ENCODE data around the gene CSF1R. TPM values are rescaled to one million over a fixed set of nuclear protein-coding genes. Genes with fewer than 3 reads are reported as not detected.
A peak's percentile ranks its signal among the peaks of the same experiment; 100 is the strongest.

The CSF1R gene
- total RNA-seq, 2 donors from 2014 or later, result not detected

- Mint-ChIP-seq H3K27ac (no peak overlapping the region), H3K27me3 (ENCODE audit: insufficient read depth) (peaks cover 8% of the 10 kb centered on the region)
- 94 to 97% methylated on average over 11 to 14 of the region's 14 CpGs for WGBS, 2 experiments (ENCODE audit: insufficient coverage in 1 of 2, insufficient read length in 1 of 2)
Measured at GRCh38 chr5:150121448-150122157, 35.2 kb upstream of the CSF1R start.

DNA sequence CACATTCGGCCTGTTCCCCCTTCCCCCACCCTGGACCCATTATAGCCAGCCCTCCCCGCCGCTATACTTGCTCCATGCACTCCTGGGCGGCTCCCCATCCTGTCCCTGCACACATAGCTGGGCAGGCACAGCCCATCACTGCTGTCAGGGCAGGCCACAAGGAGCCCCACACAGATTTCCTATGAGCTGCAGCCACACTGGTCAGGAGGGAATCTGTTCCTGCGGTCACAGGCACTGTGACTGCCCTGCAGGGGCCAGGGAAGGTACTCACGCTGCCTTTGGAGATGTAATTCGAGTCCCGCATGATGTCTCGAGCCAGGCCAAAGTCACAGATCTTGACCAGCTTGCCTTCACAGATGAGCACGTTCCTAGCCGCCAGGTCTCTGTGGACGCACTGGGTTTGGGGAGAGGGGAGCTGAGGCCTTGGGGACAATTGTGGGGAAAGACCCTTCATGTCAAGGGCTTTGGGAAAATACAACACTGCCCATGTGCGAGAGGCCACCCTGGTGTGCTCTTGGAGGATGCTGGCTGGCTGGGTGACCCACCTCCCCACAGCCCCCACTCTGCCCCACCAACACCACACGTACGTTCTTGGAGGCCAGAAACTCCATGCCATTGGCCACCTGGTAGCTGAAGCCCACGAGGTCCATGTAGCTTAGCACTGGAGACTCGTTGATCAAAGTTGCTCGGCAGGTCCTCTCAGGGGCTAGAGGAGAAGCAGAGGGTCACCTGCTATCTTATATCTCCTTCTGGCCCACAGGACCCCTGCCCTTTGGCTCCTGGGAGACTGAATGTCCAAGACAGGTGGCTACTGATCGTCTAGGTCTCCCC, 34.5 kb upstream of the CSF1R start:
- no peak overlapping the region for H3K27ac Mint-ChIP-seq
- no peaks in the 10 kb centered on the region for H3K36me3 Mint-ChIP-seq (ENCODE audit: low read depth)
- H3K27ac ChIP-seq (ENCODE audit: low read depth, low read length), result no peak overlapping the region
- no peak overlapping the region for H3K4me3 ChIP-seq (ENCODE audit: low read length)
- H3K36me3 ChIP-seq (ENCODE audit: control insufficient read depth, insufficient read depth, low read length), result no peaks in the 10 kb centered on the region
- TF ChIP-seq, protein P1, sequence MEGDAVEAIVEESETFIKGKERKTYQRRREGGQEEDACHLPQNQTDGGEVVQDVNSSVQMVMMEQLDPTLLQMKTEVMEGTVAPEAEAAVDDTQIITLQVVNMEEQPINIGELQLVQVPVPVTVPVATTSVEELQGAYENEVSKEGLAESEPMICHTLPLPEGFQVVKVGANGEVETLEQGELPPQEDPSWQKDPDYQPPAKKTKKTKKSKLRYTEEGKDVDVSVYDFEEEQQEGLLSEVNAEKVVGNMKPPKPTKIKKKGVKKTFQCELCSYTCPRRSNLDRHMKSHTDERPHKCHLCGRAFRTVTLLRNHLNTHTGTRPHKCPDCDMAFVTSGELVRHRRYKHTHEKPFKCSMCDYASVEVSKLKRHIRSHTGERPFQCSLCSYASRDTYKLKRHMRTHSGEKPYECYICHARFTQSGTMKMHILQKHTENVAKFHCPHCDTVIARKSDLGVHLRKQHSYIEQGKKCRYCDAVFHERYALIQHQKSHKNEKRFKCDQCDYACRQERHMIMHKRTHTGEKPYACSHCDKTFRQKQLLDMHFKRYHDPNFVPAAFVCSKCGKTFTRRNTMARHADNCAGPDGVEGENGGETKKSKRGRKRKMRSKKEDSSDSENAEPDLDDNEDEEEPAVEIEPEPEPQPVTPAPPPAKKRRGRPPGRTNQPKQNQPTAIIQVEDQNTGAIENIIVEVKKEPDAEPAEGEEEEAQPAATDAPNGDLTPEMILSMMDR (conservative IDR thresholded peaks at IDR 0.05), result no peak
- H3K9ac ChIP-seq (ENCODE audit: extremely low read depth, low read length, poor library complexity, severe bottlenecking), result no peak overlapping the region
- peaks cover 3% of the 10 kb centered on the region for H3K27me3 Mint-ChIP-seq (ENCODE audit: insufficient read depth)
- peaks cover 13% of the 10 kb centered on the region for H3K4me1 Mint-ChIP-seq
- no peaks in the 10 kb centered on the region for H3K9me3 ChIP-seq (ENCODE audit: control insufficient read depth, low read length)
- H3K4me3 Mint-ChIP-seq, result no peak overlapping the region
- H3K4me1 ChIP-seq (ENCODE audit: control insufficient read depth, insufficient read depth, low read length), result peaks cover 3% of the 10 kb centered on the region
- DNase-seq, result peak; percentile 63
- no peaks in the 10 kb centered on the region for H3K27me3 ChIP-seq (ENCODE audit: control insufficient read depth, insufficient read depth, low read length, poor library complexity, severe bottlenecking)
- H3K9me3 Mint-ChIP-seq, result no peaks in the 10 kb centered on the region
- WGBS, 2 experiments (ENCODE audit: insufficient coverage in 1 of 2, insufficient read length in 1 of 2), result 78 to 90% methylated on average over 12 to 19 of the region's 19 CpGs

More at GRCh38 chr5:150121448-150122157, 35.2 kb upstream of the CSF1R start:
- Mint-ChIP-seq H3K9me3 (no peaks in the 10 kb centered on the region), H3K4me1 (peaks cover 18% of the 10 kb centered on the region), H3K4me3 (no peak overlapping the region), H3K36me3 (ENCODE audit: low read depth) (no peaks in the 10 kb centered on the region)
- H3K27me3 ChIP-seq (ENCODE audit: control insufficient read depth, insufficient read depth, low read length, poor library complexity, severe bottlenecking), result no peaks in the 10 kb centered on the region
- no peaks in the 10 kb centered on the region for H3K36me3 ChIP-seq (ENCODE audit: control insufficient read depth, insufficient read depth, low read length)
- DNase-seq, result peak; percentile 25
- no peaks in the 10 kb centered on the region for H3K9me3 ChIP-seq (ENCODE audit: control insufficient read depth, low read length)
- H3K4me3 ChIP-seq (ENCODE audit: low read length), result no peak overlapping the region
- H3K27ac ChIP-seq (ENCODE audit: low read depth, low read length), result no peak overlapping the region
- peaks cover 3% of the 10 kb centered on the region for H3K4me1 ChIP-seq (ENCODE audit: control insufficient read depth, insufficient read depth, low read length)
- TF ChIP-seq, protein P1 (conservative IDR thresholded peaks at IDR 0.05), result no peak
- H3K9ac ChIP-seq (ENCODE audit: extremely low read depth, low read length, poor library complexity, severe bottlenecking), result no peak overlapping the region

DNA sequence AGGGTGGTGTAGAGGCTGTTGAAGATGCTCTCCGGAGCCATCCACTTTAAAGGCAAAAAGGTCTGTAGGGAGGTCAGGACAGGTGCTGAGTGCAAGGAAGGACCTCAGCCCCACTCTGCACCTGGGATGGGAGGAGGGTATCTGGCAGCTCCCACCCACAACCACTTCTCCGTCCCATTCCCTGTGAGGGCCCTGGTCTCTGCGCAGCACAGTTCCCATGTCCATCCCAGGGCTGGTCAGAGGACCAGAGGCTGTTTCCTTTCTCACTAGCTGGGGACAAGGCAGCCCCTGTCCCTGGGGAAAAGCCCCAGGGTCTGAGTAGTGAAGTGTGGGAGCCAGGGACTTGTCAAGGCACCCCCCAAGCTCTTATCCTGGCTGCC, 33.7 kb upstream of the CSF1R start:
- Histone ChIP-seq H3K9ac (ENCODE audit: extremely low read depth, low read length, poor library complexity, severe bottlenecking) (no peak overlapping the region), H3K27ac (ENCODE audit: low read depth, low read length) (no peak overlapping the region), H3K9me3 (ENCODE audit: control insufficient read depth, low read length) (no peaks in the 10 kb centered on the region), H3K4me1 (ENCODE audit: control insufficient read depth, insufficient read depth, low read length) (peaks cover 3% of the 10 kb centered on the region), H3K4me3 (ENCODE audit: low read length) (no peak overlapping the region), H3K36me3 (ENCODE audit: control insufficient read depth, insufficient read depth, low read length) (no peaks in the 10 kb centered on the region), H3K27me3 (ENCODE audit: control insufficient read depth, insufficient read depth, low read length, poor library complexity, severe bottlenecking) (no peaks in the 10 kb centered on the region)
- Mint-ChIP-seq H3K27me3 (ENCODE audit: insufficient read depth) (peaks cover 1% of the 10 kb centered on the region), H3K4me3 (no peak overlapping the region), H3K27ac (no peak overlapping the region), H3K4me1 (peaks cover 11% of the 10 kb centered on the region), H3K9me3 (no peaks in the 10 kb centered on the region), H3K36me3 (ENCODE audit: low read depth) (no peaks in the 10 kb centered on the region)
- no peak for DNase-seq
- WGBS, 2 experiments (ENCODE audit: insufficient coverage in 1 of 2, insufficient read length in 1 of 2), result 79 to 100% methylated on average over 1 to 3 of the region's 3 CpGs
- TF ChIP-seq, protein P1 (conservative IDR thresholded peaks at IDR 0.05), result no peak

All from endodermal cell (in vitro differentiated cells).